HG02884 (cell line): Measurements from ENCODE around the gene IL1RAPL1.

Source experiments
- ATAC-seq: cut with Tn5 transposase; IDR thresholded peaks from one replicate; pipeline ENCODE4 v1.9.1; 2021; ENCODE audit warnings: mild to moderate bottlenecking, moderate library complexity; ENCODE audit not compliant: unreplicated experiment

Gene IL1RAPL1

GRCh38 chrX:28586981-28587551 lies at the start of gene IL1RAPL1:
Gene IL1RAPL1, plus strand, starts transcription at chrX:28587446.
- ATAC-seq, result no peak

DNA sequence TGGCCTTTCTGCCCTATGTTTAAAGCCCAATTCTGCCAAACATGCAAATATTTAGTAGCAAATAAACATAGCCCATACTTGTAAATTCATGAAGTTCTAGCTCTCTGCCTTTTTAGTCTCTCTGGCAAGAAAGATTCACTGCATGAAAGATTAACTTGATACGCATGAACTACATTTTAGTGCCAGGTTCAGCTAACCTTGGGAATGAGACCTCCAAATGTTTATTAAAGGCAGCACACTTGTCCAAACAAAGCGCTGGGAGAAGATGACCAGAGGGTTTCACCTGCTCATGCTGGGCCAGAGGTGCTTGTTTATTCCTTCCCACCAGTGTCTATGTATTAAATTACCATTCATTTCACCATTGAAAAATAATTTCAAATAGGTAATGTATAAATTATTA lies 44.5 kb upstream of the IL1RAPL1 start:
- no peak for ATAC-seq

GRCh38 chrX:28549838-28550237 lies 37.4 kb upstream of the IL1RAPL1 start:
- ATAC-seq, result no peak

DNA sequence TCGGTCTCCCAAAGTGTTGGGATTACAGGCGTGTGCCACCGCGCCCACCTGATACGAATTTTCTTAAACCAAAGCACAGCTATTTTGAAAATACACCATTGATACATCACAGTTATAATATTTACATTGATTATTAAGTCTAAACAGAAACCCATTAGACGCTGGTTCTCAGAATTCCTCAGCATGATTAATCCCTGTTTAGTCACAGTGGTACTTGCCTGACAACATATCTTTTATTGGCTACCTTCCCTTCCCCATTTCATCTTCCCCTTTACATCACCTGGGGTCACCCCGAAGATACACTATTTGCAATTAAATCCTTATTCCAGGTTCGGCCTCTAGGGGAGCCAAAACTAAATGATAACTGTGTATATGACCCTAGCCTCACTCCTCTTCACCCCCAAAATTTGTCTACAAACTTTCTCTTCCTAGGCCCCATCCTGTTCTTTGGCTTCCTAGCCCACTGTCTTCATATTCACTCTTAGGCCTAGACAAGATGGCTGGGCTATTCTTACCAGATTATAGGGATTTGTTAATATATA lies 36.8 kb upstream of the IL1RAPL1 start:
- no peak for ATAC-seq

- no peak for ATAC-seq
These were observed 34.9 kb upstream of the IL1RAPL1 start for GRCh38 chrX:28552322-28552721.

GRCh38 chrX:28552882-28553829 lies 34.1 kb upstream of the IL1RAPL1 start:
- no peak for ATAC-seq

DNA sequence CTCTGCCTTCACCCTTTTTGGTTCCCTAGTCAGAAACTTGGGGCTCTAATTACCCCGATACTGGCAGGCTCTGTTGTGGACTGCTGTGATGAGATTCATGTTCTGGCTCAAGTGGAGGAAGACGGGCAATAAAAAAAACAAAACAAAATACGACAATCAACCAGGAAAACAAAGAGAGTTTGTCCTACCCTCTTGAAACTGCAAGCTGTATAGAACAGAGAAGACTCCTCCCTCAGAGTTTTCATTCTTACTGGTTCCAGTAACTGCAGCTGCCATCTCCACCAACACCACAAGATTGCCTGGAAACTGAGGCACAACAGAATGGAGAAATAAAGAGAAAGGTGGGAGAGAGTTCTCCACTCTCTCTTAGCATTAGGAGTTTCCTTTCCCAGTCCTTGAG lies 11.1 kb upstream of the IL1RAPL1 start:
- ATAC-seq, result no peak

DNA sequence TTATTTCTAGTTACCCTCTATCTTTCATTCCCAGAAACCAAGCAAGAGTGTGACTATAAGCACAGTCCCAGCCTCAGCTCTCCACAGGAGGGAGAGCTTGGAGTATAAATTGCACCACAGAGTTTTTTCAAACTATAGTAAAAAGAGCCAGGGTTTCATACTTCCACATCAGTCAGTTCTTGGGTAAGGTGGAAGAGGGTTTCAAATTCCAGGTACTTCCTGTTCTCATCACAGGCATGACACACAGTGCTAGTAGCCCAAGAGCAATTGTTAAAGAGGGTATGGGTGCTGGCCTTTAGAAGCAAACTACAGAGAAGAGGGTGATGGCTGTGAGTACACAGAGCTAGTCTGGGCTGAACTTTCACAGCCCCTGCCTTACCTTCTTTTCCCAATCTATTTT lies 5.7 kb upstream of the IL1RAPL1 start:
- no peak for ATAC-seq

- ATAC-seq, result no peak
These were observed 4.7 kb upstream of the IL1RAPL1 start for GRCh38 chrX:28582511-28582910.

- no peak for ATAC-seq
These were observed 3.2 kb upstream of the IL1RAPL1 start for GRCh38 chrX:28584025-28584424.

DNA sequence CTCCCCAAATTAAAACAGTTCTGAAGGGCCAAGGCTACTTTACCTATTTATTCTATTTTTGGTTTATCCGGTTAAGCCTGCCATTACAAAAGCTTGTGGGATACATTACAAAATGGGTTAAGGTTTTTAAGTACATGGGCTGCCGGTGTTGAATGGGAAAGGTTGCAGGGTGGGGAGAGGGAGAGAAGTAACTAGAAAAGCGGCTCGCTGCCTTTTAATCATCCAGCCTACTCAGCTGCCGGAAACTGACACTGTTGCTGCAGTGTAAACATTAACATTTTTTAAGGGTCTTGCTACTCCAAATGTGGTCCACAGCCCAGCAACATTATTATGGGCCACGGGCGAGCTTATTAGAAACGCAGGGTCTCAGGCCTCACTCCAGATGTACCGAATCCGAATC lies 1.5 kb upstream of the IL1RAPL1 start:
- ATAC-seq, result no peak

DNA sequence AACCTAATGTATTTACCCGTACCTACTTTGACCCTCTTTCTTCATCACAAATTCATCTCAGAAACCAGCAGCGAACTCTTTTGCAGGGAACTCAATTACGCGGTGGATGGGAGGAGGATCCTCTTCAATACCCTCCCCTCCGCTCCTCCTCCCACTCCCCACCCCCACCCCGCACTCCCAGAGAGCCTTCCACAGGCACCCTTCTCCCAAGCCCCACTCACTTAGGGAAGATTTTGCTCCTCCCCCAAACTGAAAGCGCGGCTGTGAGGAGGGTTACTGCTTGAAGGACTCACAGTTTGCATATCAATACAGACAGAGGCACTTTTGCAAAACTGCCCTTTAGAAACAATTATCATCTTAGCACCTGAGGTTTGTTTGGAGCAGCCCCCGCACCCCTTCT lies 960 bp upstream of the IL1RAPL1 start:
- ATAC-seq, result no peak

GRCh38 chrX:28589046-28589445 lies 1.8 kb downstream of the IL1RAPL1 start:
- ATAC-seq, result no peak

DNA sequence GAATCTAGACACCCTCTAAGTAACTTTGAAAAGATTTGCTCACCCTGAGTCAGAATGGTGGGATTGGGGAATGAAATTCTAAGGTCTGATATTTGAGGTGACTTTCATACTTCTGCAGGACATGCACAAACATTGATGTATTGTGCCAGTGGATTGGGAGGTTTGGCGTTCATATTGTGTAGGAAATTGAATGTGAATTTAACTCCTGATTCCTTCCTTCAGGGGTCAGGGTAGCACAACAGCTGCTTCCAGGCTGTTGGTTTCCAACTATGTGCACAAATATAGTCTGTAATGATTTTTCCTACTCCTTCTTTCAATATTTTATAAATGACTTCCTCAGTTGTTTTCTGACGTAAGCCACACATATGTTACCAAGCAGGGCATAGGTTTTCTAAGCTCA lies 3.1 kb downstream of the IL1RAPL1 start:
- no peak for ATAC-seq

- ATAC-seq, result no peak
These were observed 4.3 kb downstream of the IL1RAPL1 start for GRCh38 chrX:28591542-28591941.

GRCh38 chrX:28595346-28595745 lies 8.1 kb downstream of the IL1RAPL1 start:
- no peak for ATAC-seq

DNA sequence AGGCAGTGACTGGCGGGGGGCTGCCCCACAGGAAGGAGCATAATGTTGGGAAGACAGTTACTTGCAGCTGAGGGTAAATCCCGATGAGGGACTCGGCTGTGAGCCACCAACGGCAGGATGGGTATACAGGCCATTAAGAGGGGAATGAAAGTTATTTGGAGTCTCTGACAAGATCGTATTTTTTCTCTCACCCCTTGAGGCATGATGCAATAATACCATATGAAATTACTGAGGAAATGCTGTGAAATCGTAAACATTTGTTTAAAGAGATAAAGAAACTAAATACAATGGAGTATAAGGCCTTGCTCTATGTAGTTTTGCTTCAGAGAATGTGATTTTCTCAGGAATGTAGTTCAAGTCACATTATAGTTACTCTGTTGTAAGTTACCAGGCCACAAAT lies 12.7 kb downstream of the IL1RAPL1 start:
- ATAC-seq, result no peak

GRCh38 chrX:28609003-28609402 lies 21.8 kb downstream of the IL1RAPL1 start:
- ATAC-seq, result no peak

- no peak for ATAC-seq
These were observed 22.8 kb downstream of the IL1RAPL1 start for GRCh38 chrX:28609917-28610613.

DNA sequence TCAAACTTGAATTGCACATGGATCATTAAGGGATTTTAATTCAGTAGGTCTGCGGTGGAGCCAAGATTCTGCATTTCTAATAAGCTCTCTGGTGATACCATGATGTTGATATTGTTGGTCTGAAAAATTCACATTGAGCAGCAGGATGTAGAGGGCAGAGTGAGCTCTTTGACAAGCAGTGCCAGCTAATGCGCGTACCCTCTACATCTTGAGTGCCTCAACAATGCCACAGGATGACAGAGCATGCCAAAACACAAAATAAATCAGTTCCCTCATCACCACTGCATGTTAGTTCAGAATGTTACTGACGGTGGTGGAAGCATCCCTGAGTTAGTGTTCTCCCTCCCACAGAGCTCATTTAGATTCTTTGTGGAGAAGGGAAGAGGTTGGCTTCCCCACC lies 23.5 kb downstream of the IL1RAPL1 start:
- no peak for ATAC-seq

- ATAC-seq, result no peak
These were observed 26.3 kb downstream of the IL1RAPL1 start for GRCh38 chrX:28613558-28613957.

GRCh38 chrX:28625223-28625622 lies 38.0 kb downstream of the IL1RAPL1 start:
- no peak for ATAC-seq
